Fibroblast of skin of left quadriceps (primary cell): ENCODE data around the gene ZNF12.
"Not testable (repeated sequence)": the region's sequence is repeated elsewhere in the genome, so short reads cannot be mapped to it uniquely, and the experiment has no call there.

Source experiments
- DNase-seq, 2 experiments: peaks; one replicate each; pipeline ENCODE4 v3.0.0-alpha.2; 2013; ENCODE audit warnings: low read depth in 2 of 2

ZNF12 gene

GRCh38 chr7:6691609-6692106, 15.1 kb downstream of the ZNF12 start:
- no peak for DNase-seq

- DNase-seq: no peak
Measured at GRCh38 chr7:6691103-6691502, 15.6 kb downstream of the ZNF12 start.

DNA sequence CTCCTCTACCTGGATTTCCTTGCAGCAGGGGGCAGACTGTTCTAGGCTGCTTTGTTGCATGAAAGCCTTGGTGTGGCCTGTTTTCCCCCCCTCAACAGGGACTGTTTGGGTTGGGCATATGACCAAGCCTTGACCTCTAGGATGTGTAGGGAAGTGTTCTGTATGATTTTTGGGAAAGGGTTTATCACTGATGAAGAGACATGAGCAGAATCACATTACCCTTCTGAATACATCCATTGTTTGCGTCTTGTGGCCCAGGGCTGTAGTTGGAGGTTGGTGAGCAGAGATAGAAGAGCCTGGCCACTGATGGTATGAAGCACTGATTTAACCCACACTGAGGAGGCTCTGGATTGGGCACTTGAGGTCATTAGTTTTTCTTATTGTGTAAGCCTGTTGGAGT, 26.6 kb downstream of the ZNF12 start:
- no peak for DNase-seq

GRCh38 chr7:6675807-6676405, 30.8 kb downstream of the ZNF12 start:
- DNase-seq: no peak

GRCh38 chr7:6670851-6671250, 35.9 kb downstream of the ZNF12 start:
- not testable (repeated sequence) for DNase-seq

DNA sequence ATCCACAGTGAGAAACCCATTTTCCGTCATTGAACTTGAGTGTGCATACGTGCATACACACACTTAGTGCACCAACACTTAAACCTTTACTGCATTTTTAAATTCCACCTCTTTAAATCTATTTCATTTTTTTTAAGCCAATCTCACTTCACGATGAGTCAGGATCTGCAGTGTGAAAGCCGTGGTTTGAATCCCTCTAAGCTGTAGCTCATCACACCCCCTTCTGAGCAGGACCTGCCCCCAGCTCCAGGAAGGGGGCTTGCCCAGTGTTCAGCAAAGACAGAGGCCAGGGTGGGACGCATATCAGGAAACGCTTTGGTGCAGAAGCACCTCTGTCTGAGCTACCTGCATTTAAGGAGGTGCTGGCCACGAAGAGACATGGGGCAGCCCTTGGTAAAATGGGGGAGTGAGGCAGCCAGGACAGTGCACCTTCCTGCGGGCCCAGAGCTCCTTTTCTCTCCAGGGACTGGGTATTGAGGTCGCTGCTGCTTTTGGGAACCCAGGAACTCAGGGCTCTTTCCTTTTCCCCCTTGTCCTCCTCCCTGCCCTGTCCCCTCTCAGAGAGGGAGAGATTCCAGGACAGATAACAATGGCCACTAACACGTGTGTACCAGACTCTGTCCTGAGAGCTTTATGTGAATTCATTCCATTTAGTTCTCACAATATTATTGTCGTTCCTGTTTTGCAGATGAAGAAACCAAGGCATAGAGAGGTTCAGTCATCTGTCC, 48.0 kb downstream of the ZNF12 start:
- DNase-seq: no peak

DNA sequence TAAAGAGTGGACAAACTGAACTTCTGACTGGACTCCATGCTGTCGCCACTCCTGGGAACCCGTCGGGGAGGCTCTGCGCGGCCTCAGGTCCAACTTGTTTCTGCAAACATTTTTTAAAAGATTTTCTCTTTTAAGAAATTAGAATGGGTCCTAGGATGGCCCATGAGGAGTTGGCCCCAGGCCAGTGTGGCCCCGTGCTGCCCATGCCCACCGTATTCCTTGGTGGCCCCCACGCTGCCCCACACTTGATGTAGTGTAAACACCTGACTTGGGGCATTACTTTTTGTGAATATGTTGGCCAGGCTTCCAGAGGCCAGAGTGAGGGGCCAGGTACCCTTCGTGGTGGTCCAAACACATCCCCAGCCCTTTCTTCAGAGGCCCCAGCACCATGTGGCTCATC, 50.3 kb downstream of the ZNF12 start:
- no peak for DNase-seq

DNA sequence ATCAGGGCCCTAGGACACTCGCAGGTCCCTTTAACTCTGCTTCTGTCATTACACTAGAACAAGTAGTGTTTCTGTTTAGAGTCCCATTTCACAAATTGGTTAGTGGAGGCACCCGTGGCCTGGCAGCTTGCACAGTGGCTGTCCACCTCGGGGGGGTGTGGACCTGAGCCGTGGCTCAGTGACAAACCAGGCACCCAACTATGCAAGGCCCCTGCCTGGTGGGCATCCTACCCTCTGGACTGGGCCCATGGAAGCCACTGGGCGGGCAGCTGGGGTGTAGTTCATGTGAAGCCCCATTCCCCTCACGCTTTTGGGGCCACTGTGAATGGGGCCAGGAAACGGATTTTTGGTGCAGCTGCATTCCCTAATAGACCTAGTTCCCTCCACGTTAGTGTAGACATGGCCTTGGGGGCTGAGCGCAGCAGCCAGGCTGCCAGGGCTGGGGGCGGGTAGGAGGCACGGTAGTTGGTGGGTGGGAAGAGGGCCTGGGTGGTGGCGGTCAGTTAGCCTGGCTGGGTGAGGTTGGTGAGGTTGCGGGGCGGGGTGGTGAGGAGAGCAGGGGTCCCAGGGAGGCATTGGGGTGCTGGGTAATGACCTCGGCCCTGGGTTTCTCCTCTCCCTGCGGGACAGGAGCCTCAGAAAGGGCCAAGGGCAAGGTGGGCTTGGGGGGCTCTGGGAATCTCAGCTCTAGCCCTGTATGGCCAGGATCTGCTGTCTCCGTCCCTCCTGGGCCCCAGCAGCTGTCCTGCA, 50.9 kb downstream of the ZNF12 start:
- no peak for DNase-seq

GRCh38 chr7:6654842-6655610, 51.7 kb downstream of the ZNF12 start:
- no peak for DNase-seq

- DNase-seq: no peak
Measured at GRCh38 chr7:6654113-6654841, 52.5 kb downstream of the ZNF12 start.

GRCh38 chr7:6653071-6654003, 53.4 kb downstream of the ZNF12 start:
- no peak for DNase-seq

- no peak for DNase-seq
Measured at GRCh38 chr7:6652446-6653011, 54.2 kb downstream of the ZNF12 start.

GRCh38 chr7:6651851-6652445, 54.8 kb downstream of the ZNF12 start:
- DNase-seq: no peak

- DNase-seq: no peak
Measured at GRCh38 chr7:6650521-6651011, 56.2 kb downstream of the ZNF12 start.

DNA sequence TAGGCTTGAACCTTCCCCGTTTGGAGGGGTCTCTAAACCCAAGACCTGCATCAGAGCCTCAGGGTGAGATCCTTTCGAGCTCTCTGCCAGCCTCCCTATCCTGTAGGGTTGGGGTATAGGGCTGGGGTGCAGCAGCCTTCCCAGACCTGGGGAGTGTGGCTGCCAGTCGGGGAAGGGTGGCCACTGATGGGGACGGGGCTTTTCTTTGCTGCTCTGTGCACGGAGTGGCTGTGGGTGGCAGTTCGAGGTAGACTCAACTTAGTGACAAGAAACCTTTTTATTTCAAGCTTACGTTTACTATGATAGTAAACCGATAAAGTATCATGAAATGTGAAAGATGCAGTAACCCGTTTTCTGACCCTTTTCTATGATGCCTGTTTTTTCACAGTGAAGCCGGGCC, 56.7 kb downstream of the ZNF12 start:
- DNase-seq: no peak

GRCh38 chr7:6649241-6649961, 57.3 kb downstream of the ZNF12 start:
- DNase-seq: no peak

GRCh38 chr7:6648815-6649104, 58.0 kb downstream of the ZNF12 start:
- DNase-seq: no peak

DNA sequence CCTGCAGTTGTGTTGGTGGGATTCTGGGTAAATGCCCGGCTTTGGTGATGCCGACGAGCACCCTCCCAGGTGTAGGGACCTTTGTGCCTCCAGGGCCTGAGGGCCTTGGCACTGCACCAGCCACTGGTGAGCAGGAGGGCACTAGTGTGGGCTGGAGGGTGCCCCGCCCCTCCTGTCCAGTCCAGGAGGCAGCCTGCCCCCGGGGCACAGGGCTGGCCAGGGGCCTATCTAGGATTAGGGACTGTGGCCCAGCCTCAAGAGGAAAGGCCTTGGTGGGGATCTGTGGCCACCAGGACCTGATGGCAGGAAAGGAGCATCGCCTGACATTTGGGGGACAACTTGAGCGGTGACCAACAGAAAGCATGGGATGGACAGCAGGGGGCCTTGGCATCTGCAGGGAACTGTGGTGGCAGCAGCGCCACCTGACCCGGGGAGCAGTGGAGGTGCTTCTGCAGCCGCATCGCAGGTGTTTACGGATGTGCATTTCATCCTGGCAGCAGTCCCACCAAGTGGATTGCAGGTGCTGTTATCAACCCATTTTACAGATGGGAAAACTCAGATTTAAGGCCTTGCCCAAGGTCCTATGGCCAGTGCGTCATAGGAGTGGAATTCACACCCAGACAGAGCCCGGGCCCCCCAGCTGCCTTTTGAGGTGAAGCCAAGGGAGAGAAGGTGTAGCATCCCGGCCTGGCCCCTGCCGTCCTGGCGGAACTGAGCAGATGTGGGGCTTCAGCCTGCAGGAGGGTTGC, 58.5 kb downstream of the ZNF12 start:
- DNase-seq: no peak
